H1 (cell line): ENCODE results near the gene AP2A1. TPM values are rescaled to one million over a fixed set of nuclear protein-coding genes. Genes with fewer than 3 reads are reported as not detected.
A peak's percentile ranks its signal among the peaks of the same experiment; 100 is the strongest.

ENCODE experiments used
- CTCF ChIA-PET: fragments of 300-600 bp; sonication (Branson Sonifier 250); formaldehyde crosslinking; loops from one replicate; lab custom pipeline; 2021; ENCODE audit not compliant: partially characterized antibody; lab: Charles Lee
- POLR2A ChIA-PET: fragments of 300-600 bp; sonication (Branson Sonifier 250); formaldehyde crosslinking; loops from one replicate; lab custom pipeline; 2021; ENCODE audit warnings: inconsistent platforms; ENCODE audit not compliant: partially characterized antibody; lab: Charles Lee
- DNase-seq, 2 experiments: peaks; one replicate each; pipeline versions ENCODE4 v3.0.0 to v3.0.0-alpha.2; 2010 to 2022; ENCODE audit warnings: low spot score in 2 of 2, low read depth in 1 of 2, mixed read lengths in 1 of 2
- FAIRE-seq: peaks from 2 replicates; lab custom pipeline; 2011; peaks lifted over from hg19 to GRCh38; lab: Jason Lieb, UNC
- H2AFZ ChIP-seq: 2 replicates; pipeline ENCODE4 v1.8.1; 2012; ENCODE audit warnings: low read length, inconsistent platforms
- H2AK5ac ChIP-seq: 2 replicates; pipeline ENCODE4 v1.6.1; 2013; ENCODE audit warnings: low read depth, low read length
- H2BK120ac ChIP-seq: replicated peaks from 2 replicates; pipeline ENCODE3; 2013; ENCODE audit warnings: low read depth, low read length, inconsistent platforms
- H2BK12ac ChIP-seq: 2 replicates; pipeline ENCODE4 v1.6.1; 2013; ENCODE audit warnings: low read depth, low read length
- H2BK15ac ChIP-seq: 2 replicates; pipeline ENCODE4 v1.6.1; 2013; ENCODE audit warnings: low read length
- H2BK20ac ChIP-seq: 2 replicates; pipeline ENCODE4 v1.6.1; 2013; ENCODE audit warnings: low read length
- H2BK5ac ChIP-seq: 2 replicates; pipeline ENCODE4 v1.6.1; 2013; ENCODE audit warnings: low read depth, low read length
- H3K14ac ChIP-seq: 2 replicates; pipeline ENCODE4 v1.6.1; 2013; ENCODE audit warnings: inconsistent platforms; ENCODE audit not compliant: insufficient read length
- H3K18ac ChIP-seq: 2 replicates; pipeline ENCODE4 v1.6.1; 2013; ENCODE audit warnings: low read length; ENCODE audit errors: extremely low read depth
- H3K23ac ChIP-seq: 2 replicates; pipeline ENCODE4 v1.6.1; 2013; ENCODE audit warnings: inconsistent platforms; ENCODE audit not compliant: insufficient read length
- H3K23me2 ChIP-seq: 2 replicates; pipeline ENCODE4 v1.6.1; 2013; ENCODE audit warnings: low read depth, low read length
- H3K27ac ChIP-seq: 2 replicates; pipeline ENCODE4 v1.6.1; 2011; ENCODE audit warnings: low read depth, low read length, inconsistent platforms
- H3K27me3 ChIP-seq, 4 experiments: replicated peaks in 1 of 4; 1 replicate in 1 of 4; 2 replicates in 3 of 4; pipeline versions ENCODE4 v1.6.1 to v1.8.1; 2011 to 2013; ENCODE audit warnings: low read length in 3 of 4, mild to moderate bottlenecking in 3 of 4, inconsistent platforms in 2 of 4, mixed read lengths in 2 of 4, moderate library complexity in 1 of 4; ENCODE audit not compliant: control insufficient read depth in 3 of 4, insufficient read depth in 3 of 4; ENCODE audit errors: extremely low read depth in 1 of 4
- H3K36me3 ChIP-seq, 4 experiments: 2 replicates each; pipeline versions ENCODE4 v1.6.1 to v1.8.1; 2011 to 2013; ENCODE audit warnings: mild to moderate bottlenecking in 4 of 4, low read length in 3 of 4, moderate library complexity in 2 of 4, control low read depth in 1 of 4, inconsistent platforms in 1 of 4; ENCODE audit not compliant: insufficient read depth in 4 of 4, control insufficient read depth in 2 of 4
- H3K4ac ChIP-seq: replicated peaks from 2 replicates; pipeline ENCODE3; 2013; ENCODE audit warnings: low read length, low read depth, mixed read lengths, inconsistent platforms; ENCODE audit not compliant: insufficient read length
- H3K4me1 ChIP-seq, 4 experiments: replicated peaks in 1 of 4; 1 replicate in 1 of 4; 2 replicates in 3 of 4; pipeline versions ENCODE4 v1.6.1 to v1.8.1; 2011 to 2013; ENCODE audit warnings: low read length in 3 of 4, inconsistent platforms in 2 of 4, mixed read lengths in 1 of 4; ENCODE audit not compliant: insufficient read depth in 4 of 4, control insufficient read depth in 3 of 4
- H3K4me2 ChIP-seq, 2 experiments: 2 replicates each; pipeline versions ENCODE4 v1.6.1 to v1.8.1; 2011 to 2013; ENCODE audit warnings: low read depth in 2 of 2, low read length in 2 of 2, control low read depth in 1 of 2, inconsistent platforms in 1 of 2, mild to moderate bottlenecking in 1 of 2; ENCODE audit not compliant: insufficient read depth in 1 of 2
- H3K4me3 ChIP-seq, 4 experiments: fragments of 200-600, 300-600 bp in 1 of 4; sonication (generic), shearing (Covaris generic), sonication (Bioruptor Twin) in 1 of 4; 2 replicates each; pipeline versions ENCODE4 v1.5.1 to v1.8.1; 2011 to 2016; ENCODE audit warnings: low read length in 4 of 4, low read depth in 3 of 4, control low read depth in 2 of 4, inconsistent platforms in 2 of 4, mild to moderate bottlenecking in 2 of 4, mixed read lengths in 1 of 4, moderate library complexity in 1 of 4; ENCODE audit not compliant: insufficient read depth in 2 of 4; ENCODE audit errors: extremely low read depth in 1 of 4
- H3K56ac ChIP-seq: replicated peaks from 2 replicates; pipeline ENCODE3; 2013; ENCODE audit warnings: low read depth, mild to moderate bottlenecking, mixed read lengths, low read length, inconsistent platforms; ENCODE audit not compliant: insufficient read length
- H3K79me1 ChIP-seq: 2 replicates; pipeline ENCODE4 v1.6.1; 2013; ENCODE audit warnings: low read depth, low read length, control low read depth
- H3K79me2 ChIP-seq, 2 experiments: 2 replicates each; pipeline versions ENCODE4 v1.6.1 to v1.8.1; 2012 to 2013; ENCODE audit warnings: low read length in 2 of 2, mild to moderate bottlenecking in 2 of 2, inconsistent platforms in 1 of 2; ENCODE audit not compliant: insufficient read depth in 2 of 2, control insufficient read depth in 1 of 2
- H3K9ac ChIP-seq, 4 experiments: replicated peaks in 1 of 4; 1 replicate in 1 of 4; 2 replicates in 3 of 4; pipeline versions ENCODE4 v1.6.1 to v1.8.1; 2011 to 2013; ENCODE audit warnings: low read depth in 3 of 4, low read length in 3 of 4, control low read depth in 2 of 4, mild to moderate bottlenecking in 2 of 4, moderate library complexity in 2 of 4, inconsistent platforms in 1 of 4; ENCODE audit errors: extremely low read depth in 1 of 4
- H3K9me3 ChIP-seq, 2 experiments: 2 replicates each; pipeline versions ENCODE4 v1.6.1 to v1.8.1; 2012 to 2013; ENCODE audit warnings: mild to moderate bottlenecking in 2 of 2, moderate library complexity in 2 of 2, control low read depth in 1 of 2, inconsistent platforms in 1 of 2, low read depth in 1 of 2, low read length in 1 of 2, mixed read lengths in 1 of 2; ENCODE audit not compliant: insufficient read depth in 2 of 2
- H4K20me1 ChIP-seq, 2 experiments: replicated peaks in 1 of 2; 2 replicates each; pipeline versions ENCODE3 to v1.8.1; 2011 to 2013; ENCODE audit warnings: inconsistent platforms in 2 of 2, low read length in 2 of 2, mild to moderate bottlenecking in 1 of 2; ENCODE audit not compliant: insufficient read depth in 2 of 2, control insufficient read depth in 1 of 2
- H4K5ac ChIP-seq: 2 replicates; pipeline ENCODE4 v1.6.1; 2013; ENCODE audit warnings: low read length, low read depth, mixed read lengths, inconsistent platforms; ENCODE audit not compliant: insufficient read length
- H4K8ac ChIP-seq: 2 replicates; pipeline ENCODE4 v1.8.0; 2013; ENCODE audit warnings: mild to moderate bottlenecking, moderate library complexity, low read length, inconsistent platforms; ENCODE audit not compliant: insufficient read depth; ENCODE audit errors: extremely low read depth
- H4K91ac ChIP-seq: replicated peaks from 2 replicates; pipeline ENCODE3; 2013; ENCODE audit warnings: low read length, mixed read lengths, inconsistent platforms; ENCODE audit not compliant: insufficient read length
- POLR2AphosphoS5 ChIP-seq: IDR thresholded peaks from 2 replicates; pipeline ENCODE4 v1.6.1; 2011; ENCODE audit warnings: low read depth, low read length
- RXRA ChIP-seq: IDR thresholded peaks from 2 replicates; pipeline ENCODE4 v1.6.1; 2011; ENCODE audit warnings: low read depth, mild to moderate bottlenecking, low read length, moderate library complexity; ENCODE audit not compliant: insufficient read depth
- WGBS, 2 experiments: shearing (Covaris generic) in 1 of 2; methylation state at CpG; one replicate each; pipeline versions ENCODE4 v1.1.6 to v1.1.7; 2013 to 2015; ENCODE audit warnings: low lambda C conversion rate in 2 of 2, mixed read lengths in 2 of 2, inconsistent platforms in 1 of 2, low coverage in 1 of 2, missing lambda C conversion rate in 1 of 2; ENCODE audit not compliant: insufficient replicate concordance in 2 of 2, insufficient coverage in 1 of 2, insufficient read length in 1 of 2; ENCODE audit errors: extremely low coverage in 1 of 2, missing lambda C conversion rate in 1 of 2; 5-methylcytosine and 5-hydroxymethylcytosine counted together
- polyA plus RNA-seq, 7 experiments: library from polyadenylated mRNA; depleted of rRNA in 3 of 7; stranded (reverse) in 5 of 7; unstranded in 2 of 7; fragments of >200 nt in 5 of 7; fragments of 200-250 nt in 2 of 7; gene quantifications; 1 replicate in 5 of 7; 2 replicates in 1 of 7; 4 replicates in 1 of 7; pipeline versions ENCODE4 v1.2.1 to v1.2.3, GENCODE V29; 2011 to 2013; ENCODE audit warnings: missing spikeins in 2 of 7, mixed read lengths in 2 of 7
- total RNA-seq: library from RNA; stranded (reverse); fragmentation: NEBNext Ultra II Directional; extraction: Animal tissue kit (Norgen Biotek cat#: 25700); gene quantifications from 2 replicates; pipeline ENCODE4 v1.2.1, GENCODE V29; 2021

The AP2A1 gene
- total and polyA plus RNA-seq, 2 of the 8 experiments (the other 6 are each of a cell fraction or from before 2014, with no cell fraction given) = 105 to 106 TPM

- Histone ChIP-seq H2BK12ac (no peak overlapping the region), H3K4me2 (peak overlapping the region; percentile 84 to 98), H3K36me3 (peaks cover 9 to 40% (median 21%) of the 10 kb centered on the region in 4 experiments; a peak in 6 of 8 replicates), H2BK20ac (no peak overlapping the region), H4K8ac (no peak overlapping the region), H4K91ac (no peak overlapping the region), H2BK120ac (no peak overlapping the region), H3K79me2 (peaks cover 17 to 28% of the 10 kb centered on the region in 2 experiments), H4K20me1 (peaks cover 37 to 45% of the 10 kb centered on the region in 2 experiments), H3K4me1 (peaks cover 3 to 9% (median 6%) of the 10 kb centered on the region in 4 experiments), H2AK5ac (no peak overlapping the region), H3K18ac (no peak overlapping the region), H3K4me3 (peak overlapping the region; percentile 62 to 88 (median 80); a peak in 7 of 8 replicates), H2AFZ (no peak overlapping the region), H3K27ac (no peak overlapping the region), H3K14ac (no peak overlapping the region), H2BK15ac (no peak overlapping the region), H3K23me2 (peaks cover 10% of the 10 kb centered on the region; the same call in 1 of the 2 replicates), H4K5ac (no peak overlapping the region), H3K9ac (no peak overlapping the region), H3K79me1 (peaks cover 18% of the 10 kb centered on the region), H3K56ac (no peak overlapping the region), H3K9me3 (no peaks in the 10 kb centered on the region), H2BK5ac (no peak overlapping the region), H3K4ac (no peak overlapping the region), H3K23ac (no peak overlapping the region), H3K27me3 (no peaks in the 10 kb centered on the region; a peak in 1 of 7 replicates)
- ChIA-PET POLR2A (interaction anchor here (1.2 to 12.4 kb wide), 7 partner anchors 14 to 77 kb away, joined by 3 to 247 read pairs (median 9); partner anchors contain the start of genes AKT1S1, FUZ, NUP62 and PNKP), CTCF (interaction anchor here (0.7 to 3.0 kb wide), 2 partner anchors 11 to 52 kb away, joined by 3 to 13 read pairs; no protein-coding TSS in a partner anchor)
- no peak for DNase-seq
- TF ChIP-seq POLR2AphosphoS5 (0 out of 2 replicates have a peak, but pooled peaks have one; percentile 29), RXRA (no peak)
- FAIRE-seq = no peak
- WGBS, 2 experiments = 87% methylated on average over 14 of the region's 14 CpGs; no CpG with 5 or more reads in 1 of the 2 experiments
Observed at GRCh38 chr19:49852631-49853126, 85.9 kb downstream of the AP2A1 start.
